ENCODE data around the gene MAD2L1BP. TPM values are rescaled to one million over a fixed set of nuclear protein-coding genes. Genes with fewer than 3 reads are reported as not detected.
"Not testable (repeated sequence)": the region's sequence is repeated elsewhere in the genome, so short reads cannot be mapped to it uniquely, and the experiment has no call there.

Gene MAD2L1BP
- total RNA-seq, 1 experiment from 2014 or later: 36.6 TPM

DNA sequence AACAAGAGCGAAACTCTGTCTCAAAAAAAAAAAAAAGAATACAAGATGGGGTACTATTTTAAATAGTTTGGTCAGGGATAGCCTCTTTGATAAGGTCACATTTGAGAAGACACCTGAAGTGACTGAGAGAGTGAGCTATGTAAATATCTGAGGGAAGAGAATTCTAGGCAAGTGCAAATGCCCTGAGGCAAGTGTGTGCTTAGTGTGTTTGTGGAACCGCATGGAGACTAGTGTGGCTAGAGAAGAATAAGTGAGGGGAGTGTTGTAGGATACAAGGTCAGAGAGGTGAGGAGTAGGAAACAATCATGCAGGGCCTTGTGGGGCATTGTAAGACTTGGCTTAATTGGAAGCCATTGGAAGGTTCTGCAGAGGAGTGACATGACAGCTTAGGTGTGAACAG is 12.6 kb downstream of the MAD2L1BP start (continued):
- TF ChIP-seq REST (IDR thresholded peaks at IDR 0.05; ENCODE audit: low read depth): no peak
- TF ChIP-seq, protein P1, sequence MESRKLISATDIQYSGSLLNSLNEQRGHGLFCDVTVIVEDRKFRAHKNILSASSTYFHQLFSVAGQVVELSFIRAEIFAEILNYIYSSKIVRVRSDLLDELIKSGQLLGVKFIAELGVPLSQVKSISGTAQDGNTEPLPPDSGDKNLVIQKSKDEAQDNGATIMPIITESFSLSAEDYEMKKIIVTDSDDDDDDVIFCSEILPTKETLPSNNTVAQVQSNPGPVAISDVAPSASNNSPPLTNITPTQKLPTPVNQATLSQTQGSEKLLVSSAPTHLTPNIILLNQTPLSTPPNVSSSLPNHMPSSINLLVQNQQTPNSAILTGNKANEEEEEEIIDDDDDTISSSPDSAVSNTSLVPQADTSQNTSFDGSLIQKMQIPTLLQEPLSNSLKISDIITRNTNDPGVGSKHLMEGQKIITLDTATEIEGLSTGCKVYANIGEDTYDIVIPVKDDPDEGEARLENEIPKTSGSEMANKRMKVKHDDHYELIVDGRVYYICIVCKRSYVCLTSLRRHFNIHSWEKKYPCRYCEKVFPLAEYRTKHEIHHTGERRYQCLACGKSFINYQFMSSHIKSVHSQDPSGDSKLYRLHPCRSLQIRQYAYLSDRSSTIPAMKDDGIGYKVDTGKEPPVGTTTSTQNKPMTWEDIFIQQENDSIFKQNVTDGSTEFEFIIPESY (IDR thresholded peaks at IDR 0.05; ENCODE audit: extremely low read depth, insufficient replicate concordance, low read length): no peak

- BruUV-seq (replicated peaks); H3K9me2 ChIP-seq (ENCODE audit: insufficient read depth); RAD21 ChIA-PET (ENCODE audit: low non-redundant PET in 1 of 2, low total read pairs in 2 of 2, uncharacterized antibody in 2 of 2, unreplicated experiment in 2 of 2); H3K4me3 ChIP-seq (replicated peaks in 1 of 2; ENCODE audit: low read depth in 1 of 2, low read length in 2 of 2); ATAC-seq; H3K27ac ChIP-seq (ENCODE audit: low read depth, low read length); H3K79me2 ChIP-seq (ENCODE audit: insufficient read depth, low read length); DNase-seq (ENCODE audit: low read depth, low spot score); H4K20me1 ChIP-seq (ENCODE audit: insufficient read depth); H3K36me3 ChIP-seq (ENCODE audit: control insufficient read depth in 1 of 2, insufficient read depth in 2 of 2, low read length in 2 of 2); H2AFZ ChIP-seq (ENCODE audit: low read depth, low read length, poor library complexity, severe bottlenecking); CTCF ChIA-PET; POLR2A ChIA-PET; H3K27me3 ChIP-seq (ENCODE audit: insufficient read depth, low read length); H3K4me1 ChIP-seq (ENCODE audit: control insufficient read depth in 1 of 2, insufficient read depth in 2 of 2, low read length in 2 of 2); intact Hi-C loops (cut with micrococcal nuclease); H3K4me2 ChIP-seq (ENCODE audit: low read length); H3K9me3 ChIP-seq (ENCODE audit: control insufficient read depth in 1 of 2, insufficient read depth in 1 of 2, low read depth in 1 of 2, low read length in 2 of 2); H3K9ac ChIP-seq (ENCODE audit: low read length): not testable (repeated sequence)
Observed at GRCh38 chr6:43652822-43653221, 17.2 kb downstream of the MAD2L1BP start.
